Measurements from ENCODE around the gene AIFM2. TPM values are rescaled to one million over a fixed set of nuclear protein-coding genes. Genes with fewer than 3 reads are reported as not detected.
A peak's percentile ranks its signal among the peaks of the same experiment; 100 is the strongest.

AIFM2 gene
- total RNA-seq, 5 donors from 2014 or later (not counting 1 experiment from before 2014, with no cell fraction given) = 3.2 to 5.8 (median 5.1) TPM

GRCh38 chr10:70145666-70146488, 13.3 kb upstream of the AIFM2 start:
- Mint-ChIP-seq H3K9me3 (no peaks in the 10 kb centered on the region), H3K4me3 (peak overlapping the region; percentile 89 to 92 (median 91)), H3K4me1 (peaks cover 39 to 45% (median 41%) of the 10 kb centered on the region in 3 donors), H3K27me3 (no peaks in the 10 kb centered on the region), H3K36me3 (peaks cover 12% of the 10 kb centered on the region), H3K27ac (peak overlapping the region; percentile 93 to 94)
- peak overlapping the region; percentile 70 to 81 for H3K4me3 ChIP-seq (ENCODE audit: control insufficient read depth in 1 of 2, extremely low read depth in 1 of 2, low read length in 1 of 2)
- ChIA-PET CTCF (interaction anchor here (0.6 to 3.5 kb wide), 33 partner anchors 10 to 259 kb away, joined by 3 to 104 read pairs (median 5); partner anchors contain the start of genes EIF4EBP2 (in 1 of the 2), PPA1 (in 1 of the 2) and SAR1A (in 1 of the 2)), POLR2A (interaction anchor here (0.7 to 1.9 kb wide), 11 partner anchors 9 to 1704 kb away, joined by 3 to 27 read pairs (median 3); partner anchors contain the start of genes EIF4EBP2 (in 1 of the 2) and SAR1A (in 1 of the 2))
- H3K27ac ChIP-seq (ENCODE audit: low read length) = peak overlapping the region; percentile 70
- WGBS (ENCODE audit: insufficient coverage) = under 1% methylated on average over 98 of the region's 98 CpGs
- ATAC-seq (replicated peaks in 1 of 4) (peak; percentile 68 to 72 (median 72)), DNase-seq (peak; percentile 48 to 84 (median 71))
- no peaks in the 10 kb centered on the region for H3K9me3 ChIP-seq
- H3K27me3 ChIP-seq (replicated peaks in 1 of 2; ENCODE audit: control insufficient read depth in 2 of 2, extremely low read depth in 1 of 2, insufficient read depth in 2 of 2, low read length in 1 of 2) = no peaks in the 10 kb centered on the region
- H3K4me1 ChIP-seq (ENCODE audit: control insufficient read depth in 1 of 2, extremely low read depth in 1 of 2, insufficient read depth in 2 of 2, low read length in 2 of 2) = peaks cover 7 to 34% of the 10 kb centered on the region in 2 experiments
- peaks cover 0 to 21% of the 10 kb centered on the region in 2 donors for H3K36me3 ChIP-seq (ENCODE audit: control insufficient read depth in 2 of 2, extremely low read depth in 1 of 2, insufficient read depth in 1 of 2, low read length in 1 of 2)

GRCh38 chr10:70145166-70145665, 12.6 kb upstream of the AIFM2 start:
- WGBS (ENCODE audit: insufficient coverage) = 3% methylated on average over 22 of the region's 28 CpGs
- Mint-ChIP-seq H3K4me3 (peak overlapping the region; percentile 89 to 92 (median 91)), H3K36me3 (peaks cover 9% of the 10 kb centered on the region), H3K9me3 (no peaks in the 10 kb centered on the region), H3K27ac (peak overlapping the region; percentile 73 to 74), H3K4me1 (peaks cover 39 to 47% (median 41%) of the 10 kb centered on the region in 3 donors), H3K27me3 (no peaks in the 10 kb centered on the region)
- ATAC-seq (replicated peaks in 1 of 4) (no peak), DNase-seq (peak in 2 of 35 experiments; percentile 18 to 19)
- Histone ChIP-seq H3K4me1 (ENCODE audit: control insufficient read depth in 1 of 2, extremely low read depth in 1 of 2, insufficient read depth in 2 of 2, low read length in 2 of 2) (peaks cover 7 to 34% of the 10 kb centered on the region in 2 experiments), H3K36me3 (ENCODE audit: control insufficient read depth in 2 of 2, extremely low read depth in 1 of 2, insufficient read depth in 1 of 2, low read length in 1 of 2) (peaks cover 0 to 20% of the 10 kb centered on the region in 2 donors), H3K27me3 (replicated peaks in 1 of 2; ENCODE audit: control insufficient read depth in 2 of 2, extremely low read depth in 1 of 2, insufficient read depth in 2 of 2, low read length in 1 of 2) (no peaks in the 10 kb centered on the region), H3K4me3 (ENCODE audit: control insufficient read depth in 1 of 2, extremely low read depth in 1 of 2, low read length in 1 of 2) (peak overlapping the region; percentile 70 to 81), H3K27ac (ENCODE audit: low read length) (peak overlapping the region; percentile 69), H3K9me3 (no peaks in the 10 kb centered on the region)
- ChIA-PET POLR2A (interaction anchor here (0.6 to 1.9 kb wide), 3 partner anchors 23 to 25 kb away, joined by 3 to 27 read pairs (median 4); partner anchors contain the start of gene SAR1A (in 1 of the 2)), CTCF (interaction anchor here (0.9 to 3.5 kb wide), 11 partner anchors 12 to 77 kb away, joined by 3 to 104 read pairs (median 19); partner anchors contain the start of gene SAR1A (in 1 of the 2))

- WGBS (ENCODE audit: insufficient coverage) = 91% methylated on average over 8 of the region's 18 CpGs
- peak overlapping the region in 1 of 2 donors; percentile 81 for H3K4me3 ChIP-seq (ENCODE audit: control insufficient read depth in 1 of 2, extremely low read depth in 1 of 2, low read length in 1 of 2)
- Mint-ChIP-seq H3K9me3 (no peaks in the 10 kb centered on the region), H3K36me3 (peaks cover 4% of the 10 kb centered on the region), H3K4me3 (peak overlapping the region; percentile 89 to 92 (median 91)), H3K4me1 (peaks cover 39 to 47% (median 41%) of the 10 kb centered on the region in 3 donors), H3K27ac (peak overlapping the region; percentile 73 to 74), H3K27me3 (no peaks in the 10 kb centered on the region)
- no peak for ATAC-seq (replicated peaks in 1 of 4)
- POLR2A ChIA-PET = interaction anchor here (0.6 kb wide), 2 partner anchors 23 to 267 kb away, joined by 3 to 4 read pairs; no protein-coding TSS in a partner anchor
- H3K27me3 ChIP-seq (replicated peaks in 1 of 2; ENCODE audit: control insufficient read depth in 2 of 2, extremely low read depth in 1 of 2, insufficient read depth in 2 of 2, low read length in 1 of 2) = no peaks in the 10 kb centered on the region
- peak overlapping the region; percentile 69 for H3K27ac ChIP-seq (ENCODE audit: low read length)
- peaks cover 7 to 38% of the 10 kb centered on the region in 2 experiments for H3K4me1 ChIP-seq (ENCODE audit: control insufficient read depth in 1 of 2, extremely low read depth in 1 of 2, insufficient read depth in 2 of 2, low read length in 2 of 2)
- H3K36me3 ChIP-seq (ENCODE audit: control insufficient read depth in 2 of 2, extremely low read depth in 1 of 2, insufficient read depth in 1 of 2, low read length in 1 of 2) = peaks cover 0 to 18% of the 10 kb centered on the region in 2 donors
- CTCF ChIA-PET = interaction anchor here (0.9 to 3.5 kb wide), 8 partner anchors 13 to 77 kb away, joined by 3 to 104 read pairs (median 21); partner anchors contain the start of gene SAR1A (in 1 of the 2)
- no peaks in the 10 kb centered on the region for H3K9me3 ChIP-seq
- DNase-seq = no peak
These were observed 11.9 kb upstream of the AIFM2 start for GRCh38 chr10:70144372-70145110.

DNA sequence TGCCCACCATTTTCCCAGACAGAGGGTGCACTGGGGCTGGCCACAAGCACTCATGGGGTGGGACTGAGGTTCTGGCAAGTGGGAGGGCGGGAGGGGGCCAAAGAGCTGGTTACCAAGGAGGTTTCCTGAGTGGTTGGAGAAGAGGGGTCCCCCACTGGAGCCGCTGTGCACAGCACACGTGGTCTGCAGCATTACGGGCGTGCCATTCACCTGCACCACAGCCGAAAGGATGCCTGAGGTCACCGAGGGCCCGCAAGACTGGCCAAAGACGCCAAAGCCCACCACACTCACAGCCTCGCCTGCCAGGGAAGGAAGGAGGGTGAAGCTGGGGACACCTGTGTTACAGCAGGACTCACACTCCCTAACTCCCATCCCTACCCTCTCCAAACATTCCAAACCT, 9.9 kb upstream of the AIFM2 start:
- Histone ChIP-seq H3K27ac (ENCODE audit: low read length) (no peak overlapping the region), H3K4me1 (ENCODE audit: control insufficient read depth in 1 of 2, extremely low read depth in 1 of 2, insufficient read depth in 2 of 2, low read length in 2 of 2) (peaks cover 7 to 38% of the 10 kb centered on the region in 2 experiments), H3K36me3 (ENCODE audit: control insufficient read depth in 2 of 2, extremely low read depth in 1 of 2, insufficient read depth in 1 of 2, low read length in 1 of 2) (peaks cover 12 to 17% of the 10 kb centered on the region in 2 donors), H3K4me3 (ENCODE audit: control insufficient read depth in 1 of 2, extremely low read depth in 1 of 2, low read length in 1 of 2) (no peak overlapping the region), H3K9me3 (no peaks in the 10 kb centered on the region), H3K27me3 (replicated peaks in 1 of 2; ENCODE audit: control insufficient read depth in 2 of 2, extremely low read depth in 1 of 2, insufficient read depth in 2 of 2, low read length in 1 of 2) (no peaks in the 10 kb centered on the region)
- Mint-ChIP-seq H3K27me3 (no peaks in the 10 kb centered on the region), H3K9me3 (no peaks in the 10 kb centered on the region), H3K36me3 (peaks cover 3% of the 10 kb centered on the region), H3K27ac (no peak overlapping the region), H3K4me3 (no peak overlapping the region), H3K4me1 (peaks cover 39 to 48% (median 42%) of the 10 kb centered on the region in 3 donors)
- ATAC-seq (replicated peaks in 1 of 4) = no peak
- DNase-seq = no peak
- CTCF ChIA-PET = no interaction called here
- 100% methylated on average over 1 of the region's 10 CpGs for WGBS (ENCODE audit: insufficient coverage)
- POLR2A ChIA-PET = no interaction called here

GRCh38 chr10:70140297-70140696, 7.7 kb upstream of the AIFM2 start:
- Histone ChIP-seq H3K9me3 (no peaks in the 10 kb centered on the region), H3K27me3 (replicated peaks in 1 of 2; ENCODE audit: control insufficient read depth in 2 of 2, extremely low read depth in 1 of 2, insufficient read depth in 2 of 2, low read length in 1 of 2) (no peaks in the 10 kb centered on the region), H3K27ac (ENCODE audit: low read length) (no peak overlapping the region), H3K4me3 (ENCODE audit: control insufficient read depth in 1 of 2, extremely low read depth in 1 of 2, low read length in 1 of 2) (no peak overlapping the region), H3K36me3 (ENCODE audit: control insufficient read depth in 2 of 2, extremely low read depth in 1 of 2, insufficient read depth in 1 of 2, low read length in 1 of 2) (peaks cover 12 to 17% of the 10 kb centered on the region in 2 donors), H3K4me1 (ENCODE audit: control insufficient read depth in 1 of 2, extremely low read depth in 1 of 2, insufficient read depth in 2 of 2, low read length in 2 of 2) (peaks cover 7 to 30% of the 10 kb centered on the region in 2 experiments)
- Mint-ChIP-seq H3K27me3 (no peaks in the 10 kb centered on the region), H3K27ac (no peak overlapping the region), H3K9me3 (no peaks in the 10 kb centered on the region), H3K4me3 (no peak overlapping the region), H3K4me1 (peaks cover 33 to 47% (median 39%) of the 10 kb centered on the region in 3 donors), H3K36me3 (peaks cover 9% of the 10 kb centered on the region)
- 66% methylated on average over 4 of the region's 5 CpGs for WGBS (ENCODE audit: insufficient coverage)
- ChIA-PET CTCF (no interaction called here), POLR2A (no interaction called here)
- ATAC-seq (replicated peaks in 1 of 4) (no peak), DNase-seq (no peak)

DNA sequence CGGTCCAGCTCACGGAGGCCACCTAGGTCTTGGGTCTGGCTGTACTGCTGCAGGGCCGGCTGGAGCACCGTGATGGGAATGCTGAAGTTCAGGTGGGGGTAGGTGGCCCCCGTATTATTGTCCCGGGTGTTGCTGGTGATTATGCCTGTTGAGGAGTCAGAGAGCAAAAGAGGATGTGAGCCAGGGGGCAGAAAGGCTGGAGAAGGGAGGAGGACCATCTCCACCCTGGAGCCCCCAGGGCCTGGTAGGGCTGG, 7.3 kb upstream of the AIFM2 start:
- ChIA-PET POLR2A (interaction anchor here in 1 of 2 donors (0.5 kb wide), 1 partner anchor 1712 kb away, joined by 3 read pairs; no protein-coding TSS in a partner anchor), CTCF (no interaction called here)
- Mint-ChIP-seq H3K27ac (no peak overlapping the region), H3K9me3 (no peaks in the 10 kb centered on the region), H3K27me3 (no peaks in the 10 kb centered on the region), H3K4me3 (no peak overlapping the region), H3K4me1 (peaks cover 31 to 43% (median 35%) of the 10 kb centered on the region in 3 donors), H3K36me3 (peaks cover 9% of the 10 kb centered on the region)
- Histone ChIP-seq H3K27ac (ENCODE audit: low read length) (no peak overlapping the region), H3K4me1 (ENCODE audit: control insufficient read depth in 1 of 2, extremely low read depth in 1 of 2, insufficient read depth in 2 of 2, low read length in 2 of 2) (peaks cover 4 to 26% of the 10 kb centered on the region in 2 experiments), H3K4me3 (ENCODE audit: control insufficient read depth in 1 of 2, extremely low read depth in 1 of 2, low read length in 1 of 2) (no peak overlapping the region), H3K27me3 (replicated peaks in 1 of 2; ENCODE audit: control insufficient read depth in 2 of 2, extremely low read depth in 1 of 2, insufficient read depth in 2 of 2, low read length in 1 of 2) (no peaks in the 10 kb centered on the region), H3K36me3 (ENCODE audit: control insufficient read depth in 2 of 2, extremely low read depth in 1 of 2, insufficient read depth in 1 of 2, low read length in 1 of 2) (peaks cover 12 to 17% of the 10 kb centered on the region in 2 donors), H3K9me3 (no peaks in the 10 kb centered on the region)
- DNase-seq (no peak), ATAC-seq (replicated peaks in 1 of 4) (no peak)
- 80% methylated on average over 1 of the region's 6 CpGs for WGBS (ENCODE audit: insufficient coverage)
